Progenitor cell of endocrine pancreas (in vitro differentiated cells): ENCODE data around the gene VMAC. TPM values are rescaled to one million over a fixed set of nuclear protein-coding genes. Genes with fewer than 3 reads are reported as not detected.

Source experiments
- DNase-seq: peaks from one replicate; pipeline ENCODE4 v3.0.0; 2021; ENCODE audit warnings: low spot score; ENCODE audit not compliant: unreplicated experiment
- H3K27ac Mint-ChIP-seq: 2 replicates; pipeline ENCODE4 v1.8.0; 2021; ENCODE audit warnings: mild to moderate bottlenecking, moderate library complexity, mixed read lengths
- H3K27me3 Mint-ChIP-seq: 2 replicates; pipeline ENCODE4 v1.8.0; 2021; ENCODE audit warnings: mixed read lengths
- H3K36me3 Mint-ChIP-seq: 2 replicates; pipeline ENCODE4 v1.8.0; 2022; ENCODE audit warnings: mixed read lengths; ENCODE audit not compliant: insufficient read depth
- H3K4me1 Mint-ChIP-seq: 2 replicates; pipeline ENCODE4 v1.8.0; 2021; ENCODE audit warnings: low read depth, mixed read lengths
- H3K4me3 Mint-ChIP-seq: 2 replicates; pipeline ENCODE4 v1.8.0; 2021; ENCODE audit warnings: low read depth, mild to moderate bottlenecking, moderate library complexity, mixed read lengths
- H3K9me3 Mint-ChIP-seq: 2 replicates; pipeline ENCODE4 v1.8.0; 2021; ENCODE audit warnings: low read depth, mixed read lengths
- CTCF ChIP-seq: fragments of 200-600 bp; sonication (generic); IDR thresholded peaks from one replicate; pipeline ENCODE4 v1.5.0; 2021; ENCODE audit warnings: antibody characterized with exemption, mild to moderate bottlenecking; ENCODE audit not compliant: unreplicated experiment
- total RNA-seq: library from RNA; stranded (reverse); gene quantifications from 2 replicates; pipeline ENCODE4 v1.2.1, GENCODE V29; 2021

The VMAC gene
- total RNA-seq, 1 donor from 2014 or later: 15.2 TPM

- no peaks in the 10 kb centered on the region for H3K4me1 Mint-ChIP-seq
- H3K27ac Mint-ChIP-seq: no peak overlapping the region
- no peak for TF ChIP-seq CTCF
- DNase-seq: no peak
- H3K27me3 Mint-ChIP-seq: no peaks in the 10 kb centered on the region
- H3K9me3 Mint-ChIP-seq: no peaks in the 10 kb centered on the region
- H3K36me3 Mint-ChIP-seq: peaks cover 16% of the 10 kb centered on the region
- no peak overlapping the region for H3K4me3 Mint-ChIP-seq
Observed at GRCh38 chr19:5926641-5927440, 22.2 kb downstream of the VMAC start.

GRCh38 chr19:5927441-5927821, 22.8 kb downstream of the VMAC start:
- Mint-ChIP-seq H3K4me1 (no peaks in the 10 kb centered on the region), H3K27me3 (no peaks in the 10 kb centered on the region), H3K9me3 (no peaks in the 10 kb centered on the region), H3K36me3 (peaks cover 14% of the 10 kb centered on the region), H3K4me3 (no peak overlapping the region), H3K27ac (no peak overlapping the region)
- no peak for DNase-seq
- no peak for TF ChIP-seq CTCF

GRCh38 chr19:5929179-5929578, 24.5 kb downstream of the VMAC start:
- Mint-ChIP-seq H3K4me1 (no peaks in the 10 kb centered on the region), H3K9me3 (no peaks in the 10 kb centered on the region), H3K27ac (no peak overlapping the region), H3K4me3 (no peak overlapping the region), H3K27me3 (no peaks in the 10 kb centered on the region), H3K36me3 (peaks cover 13% of the 10 kb centered on the region)
- DNase-seq: no peak
- no peak for TF ChIP-seq CTCF

- Mint-ChIP-seq H3K36me3 (peaks cover 12% of the 10 kb centered on the region), H3K27ac (no peak overlapping the region), H3K4me3 (no peak overlapping the region), H3K27me3 (no peaks in the 10 kb centered on the region), H3K9me3 (no peaks in the 10 kb centered on the region), H3K4me1 (no peaks in the 10 kb centered on the region)
- no peak for DNase-seq
- TF ChIP-seq CTCF: no peak
Observed at GRCh38 chr19:5929625-5930024, 25.0 kb downstream of the VMAC start.

- DNase-seq: no peak
- no peak for TF ChIP-seq CTCF
- Mint-ChIP-seq H3K4me1 (peaks cover 2% of the 10 kb centered on the region), H3K9me3 (no peaks in the 10 kb centered on the region), H3K27ac (no peak overlapping the region), H3K4me3 (no peak overlapping the region), H3K36me3 (peaks cover 13% of the 10 kb centered on the region), H3K27me3 (no peaks in the 10 kb centered on the region)
Observed at GRCh38 chr19:5931251-5931650, 26.6 kb downstream of the VMAC start.
